ENCODE measurements around the gene PHC3. TPM values are rescaled to one million over a fixed set of nuclear protein-coding genes. Genes with fewer than 3 reads are reported as not detected.
"Not testable (repeated sequence)": the region's sequence is repeated elsewhere in the genome, so short reads cannot be mapped to it uniquely, and the experiment has no call there.

PHC3 gene
- total RNA-seq, 1 donor from 2014 or later: 32.4 TPM

DNA sequence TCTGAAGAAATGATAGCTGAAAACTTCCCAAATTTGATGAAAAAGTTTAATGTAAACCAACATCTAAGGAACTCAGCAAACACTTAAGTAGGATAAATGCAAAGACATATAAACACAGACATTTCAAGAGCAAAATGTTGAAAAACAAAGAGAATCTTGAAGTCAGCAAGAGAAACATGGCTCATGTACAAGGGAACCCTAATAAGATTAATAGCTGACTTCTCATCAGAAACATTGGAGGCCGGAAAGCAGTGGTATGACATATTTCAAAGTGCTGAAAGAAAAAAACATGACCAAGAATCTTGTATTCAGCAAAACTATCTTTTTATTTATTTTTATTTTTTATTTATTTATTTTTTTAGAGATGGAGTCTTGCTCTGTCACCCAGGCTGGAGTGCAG, 30.1 kb upstream of the PHC3 start:
- no peak for DNase-seq (ENCODE audit: low spot score)
- Mint-ChIP-seq H3K36me3 (ENCODE audit: low read depth, unreplicated experiment) (no peaks in the 10 kb centered on the region), H3K27me3 (ENCODE audit: unreplicated experiment) (no peaks in the 10 kb centered on the region), H3K27ac (ENCODE audit: unreplicated experiment) (no peak overlapping the region), H3K9me3 (ENCODE audit: unreplicated experiment) (no peaks in the 10 kb centered on the region), H3K4me1 (ENCODE audit: unreplicated experiment) (no peaks in the 10 kb centered on the region), H3K4me3 (ENCODE audit: unreplicated experiment) (no peak overlapping the region)
- TF ChIP-seq CTCF (IDR thresholded peaks at IDR 0.05; ENCODE audit: unreplicated experiment): no peak

DNA sequence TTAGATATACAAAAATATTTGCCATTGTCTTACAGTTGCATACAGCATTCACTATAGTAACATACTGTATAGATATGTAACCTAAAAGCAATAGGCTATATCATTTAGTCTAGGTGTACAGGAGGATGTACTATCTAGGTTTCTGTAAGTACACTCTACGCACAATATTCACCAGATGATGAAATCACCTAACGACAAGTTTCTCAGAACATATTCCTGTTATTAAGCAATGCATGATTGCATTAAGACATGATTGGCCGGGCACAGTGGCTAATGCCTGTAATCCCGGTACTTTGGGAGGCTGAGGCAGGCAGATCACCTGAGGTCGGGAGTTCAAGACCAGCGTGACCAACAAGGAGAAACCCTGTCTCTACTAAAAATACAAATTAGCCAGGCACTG, 26.2 kb upstream of the PHC3 start:
- no peaks in the 10 kb centered on the region for H3K9me3 Mint-ChIP-seq (ENCODE audit: unreplicated experiment)
- no peak for TF ChIP-seq CTCF (IDR thresholded peaks at IDR 0.05; ENCODE audit: unreplicated experiment)
- DNase-seq (ENCODE audit: low spot score): no peak
- H3K4me1 Mint-ChIP-seq (ENCODE audit: unreplicated experiment): no peaks in the 10 kb centered on the region
- H3K27ac Mint-ChIP-seq (ENCODE audit: unreplicated experiment): no peak overlapping the region
- no peaks in the 10 kb centered on the region for H3K27me3 Mint-ChIP-seq (ENCODE audit: unreplicated experiment)
- H3K4me3 Mint-ChIP-seq (ENCODE audit: unreplicated experiment): no peak overlapping the region
- no peaks in the 10 kb centered on the region for H3K36me3 Mint-ChIP-seq (ENCODE audit: low read depth, unreplicated experiment)

DNA sequence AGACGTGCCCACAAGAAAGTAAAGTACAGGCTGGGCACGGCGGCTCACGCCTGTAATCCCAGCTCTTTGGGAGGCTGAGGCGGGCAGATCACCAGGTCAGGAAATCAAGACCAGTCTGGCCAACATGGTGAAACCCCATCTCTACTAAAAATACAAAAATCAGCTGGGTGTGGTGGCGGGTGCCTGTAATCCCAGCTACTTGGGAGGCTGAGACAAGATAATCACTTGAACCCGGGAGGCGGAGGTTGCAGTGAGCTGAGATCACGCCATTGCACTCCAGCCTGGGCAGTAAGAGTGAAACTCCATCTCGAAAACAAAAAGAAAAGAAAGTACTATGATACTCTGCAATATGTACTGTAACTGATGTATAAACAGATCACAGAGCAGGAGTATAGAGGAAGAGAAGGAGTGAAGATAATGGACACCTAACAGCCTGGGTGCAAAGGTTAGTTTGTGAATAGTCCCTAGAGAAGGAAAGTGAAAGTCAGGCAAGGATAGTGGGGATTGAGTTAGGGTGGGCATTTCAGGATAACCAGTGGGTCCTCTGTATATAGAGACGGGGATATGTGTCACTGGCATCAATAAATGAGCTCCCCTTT, 24.7 kb upstream of the PHC3 start:
- not testable (repeated sequence) for H3K9me3 Mint-ChIP-seq (ENCODE audit: unreplicated experiment); H3K4me3 Mint-ChIP-seq (ENCODE audit: unreplicated experiment); H3K27ac Mint-ChIP-seq (ENCODE audit: unreplicated experiment); H3K4me1 Mint-ChIP-seq (ENCODE audit: unreplicated experiment); DNase-seq (ENCODE audit: low spot score); H3K27me3 Mint-ChIP-seq (ENCODE audit: unreplicated experiment); H3K36me3 Mint-ChIP-seq (ENCODE audit: low read depth, unreplicated experiment)

GRCh38 chr3:170205302-170205701, 23.8 kb upstream of the PHC3 start:
- Mint-ChIP-seq H3K27ac (ENCODE audit: unreplicated experiment) (no peak overlapping the region), H3K36me3 (ENCODE audit: low read depth, unreplicated experiment) (no peaks in the 10 kb centered on the region), H3K4me3 (ENCODE audit: unreplicated experiment) (no peak overlapping the region), H3K4me1 (ENCODE audit: unreplicated experiment) (no peaks in the 10 kb centered on the region), H3K27me3 (ENCODE audit: unreplicated experiment) (no peaks in the 10 kb centered on the region), H3K9me3 (ENCODE audit: unreplicated experiment) (no peaks in the 10 kb centered on the region)
- DNase-seq (ENCODE audit: low spot score): no peak
- no peak for TF ChIP-seq CTCF (IDR thresholded peaks at IDR 0.05; ENCODE audit: unreplicated experiment)

DNA sequence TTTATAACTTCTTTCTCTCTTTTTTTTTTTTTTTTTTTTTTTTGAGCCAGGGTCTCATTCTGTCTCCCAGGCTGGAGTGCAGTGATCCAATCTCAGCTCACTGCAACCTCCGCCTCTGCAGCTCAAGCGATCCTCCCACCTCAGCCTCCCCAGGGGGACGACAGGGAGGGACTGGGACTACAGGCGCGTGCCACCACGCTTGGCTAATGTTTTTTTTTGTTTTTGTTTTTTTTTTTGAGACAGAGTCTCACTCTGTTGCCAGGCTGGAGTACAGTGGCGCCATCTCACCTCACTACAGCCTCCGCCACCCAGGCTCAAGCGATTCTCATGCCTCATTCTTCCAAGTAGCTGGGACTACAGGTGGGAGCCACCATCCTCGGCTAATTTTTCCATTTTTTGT, 23.0 kb upstream of the PHC3 start:
- Mint-ChIP-seq H3K27me3 (ENCODE audit: unreplicated experiment) (no peaks in the 10 kb centered on the region), H3K36me3 (ENCODE audit: low read depth, unreplicated experiment) (no peaks in the 10 kb centered on the region), H3K4me3 (ENCODE audit: unreplicated experiment) (no peak overlapping the region), H3K4me1 (ENCODE audit: unreplicated experiment) (no peaks in the 10 kb centered on the region), H3K27ac (ENCODE audit: unreplicated experiment) (no peak overlapping the region), H3K9me3 (ENCODE audit: unreplicated experiment) (no peaks in the 10 kb centered on the region)
- DNase-seq (ENCODE audit: low spot score): no peak
- TF ChIP-seq CTCF (IDR thresholded peaks at IDR 0.05; ENCODE audit: unreplicated experiment): no peak

Data from endothelial cell (in vitro differentiated cells).